ENCODE data around the gene SPEG. TPM values are rescaled to one million over a fixed set of nuclear protein-coding genes. Genes with fewer than 3 reads are reported as not detected.

The SPEG gene
- total and polyA plus RNA-seq, 2 of the 13 experiments (the other 11 are each of a cell fraction or from before 2014, with no cell fraction given): 0.18 to 0.24 TPM

- in situ Hi-C loops (cut with HindIII; ENCODE audit: extremely low pct_ligation_motif_present, low pct_unique_long_range_greater_than_20kb) (no loop called here), intact Hi-C loops (cut with micrococcal nuclease; ENCODE audit: unreplicated experiment) (loop anchor here (1.0 to 5.0 kb wide), 4 partner anchors 15 to 108 kb away; partner anchors contain the start of genes DNPEP and STK11IP)
- H4K20me1 ChIP-seq (ENCODE audit: insufficient read depth, low read length): no peaks in the 10 kb centered on the region
- FAIRE-seq (peak; percentile 75), ATAC-seq (peak; percentile 51), DNase-seq (ENCODE audit: low spot score) (peak; percentile 85)
- H3K27me3 ChIP-seq (ENCODE audit: control insufficient read depth in 1 of 2, insufficient read depth in 2 of 2, low read length in 2 of 2): peaks cover 19 to 69% of the 10 kb centered on the region in 2 experiments; a peak in 4 of 5 replicates
- peak overlapping the region in 1 of 3 experiments; percentile 17; a peak in 1 of 6 replicates for H3K4me3 ChIP-seq (replicated peaks in 1 of 3; ENCODE audit: insufficient read depth in 1 of 3, low read depth in 2 of 3, low read length in 3 of 3)
- H3K79me2 ChIP-seq (ENCODE audit: insufficient read depth, low read length): peaks cover 12% of the 10 kb centered on the region
- H3K4me1 ChIP-seq (ENCODE audit: insufficient read depth, low read length): peaks cover 44% of the 10 kb centered on the region
- H2AFZ ChIP-seq (ENCODE audit: low read length): no peak overlapping the region
- BruUV-seq (replicated peaks): no TSS peak
- H3K4me2 ChIP-seq (ENCODE audit: low read depth, low read length): peak overlapping the region; percentile 48
- WGBS (ENCODE audit: low lambda C conversion rate): 21% methylated on average over 5 of the region's 14 CpGs
- H3K9me3 ChIP-seq (ENCODE audit: low read length): no peaks in the 10 kb centered on the region
- no peak overlapping the region for H3K27ac ChIP-seq (ENCODE audit: extremely low read length, insufficient read depth, low read length)
- POLR2A ChIA-PET: interaction anchor here (0.8 to 1.4 kb wide), 6 partner anchors 14 to 107 kb away, joined by 3 to 14 read pairs (median 4); no protein-coding TSS in a partner anchor
- CTCF ChIA-PET (ENCODE audit: low intra/inter-chr PET ratio, low total read pairs): interaction anchor here (0.6 to 4.5 kb wide), 6 partner anchors 14 to 1070 kb away, joined by 3 to 53 read pairs (median 5); no protein-coding TSS in a partner anchor
- H3K36me3 ChIP-seq (replicated peaks in 1 of 2; ENCODE audit: control insufficient read depth in 1 of 2, insufficient read depth in 2 of 2, low read length in 2 of 2): no peaks in the 10 kb centered on the region
- H3K9ac ChIP-seq (ENCODE audit: insufficient read depth, low read depth, low read length): no peak overlapping the region
- no peak for TF ChIP-seq SOX13 (IDR thresholded peaks at IDR 0.05)
- TF ChIP-seq SOX13 (CRISPR knock-in tag; conservative IDR thresholded peaks at IDR 0.05 in 1 of 2, IDR thresholded peaks at IDR 0.05 in 1 of 2): no peak
- TF ChIP-seq ZNF362 (CRISPR knock-in tag; IDR thresholded peaks at IDR 0.05; ENCODE audit: borderline replicate concordance): no peak
- TF ChIP-seq ZBTB14 (CRISPR knock-in tag; IDR thresholded peaks at IDR 0.05): no peak
- no peak; the same call in 1 of the 2 replicates for TF ChIP-seq HOXA3 (CRISPR knock-in tag; IDR thresholded peaks at IDR 0.05)
- TF ChIP-seq GTF3A (CRISPR knock-in tag; conservative IDR thresholded peaks at IDR 0.05): no peak
- no peak for TF ChIP-seq NFATC3 (CRISPR knock-in tag; IDR thresholded peaks at IDR 0.05)
- TF ChIP-seq EED (CRISPR knock-in tag; IDR thresholded peaks at IDR 0.05): 0 out of 2 replicates have a peak, but pooled peaks have one; percentile 24
- TF ChIP-seq AGO1 (IDR thresholded peaks at IDR 0.05; ENCODE audit: low read depth, low read length, poor library complexity, severe bottlenecking): no peak
- no peak for TF ChIP-seq ZNF547 (CRISPR knock-in tag; IDR thresholded peaks at IDR 0.05)
- TF ChIP-seq RXRB (CRISPR knock-in tag; IDR thresholded peaks at IDR 0.05; ENCODE audit: borderline replicate concordance): no peak; the same call in 1 of the 2 replicates
- TF ChIP-seq ARID4A (CRISPR knock-in tag; IDR thresholded peaks at IDR 0.05; ENCODE audit: borderline replicate concordance): peak; percentile 44; the same call in 1 of the 2 replicates
- TF ChIP-seq ATF2 (CRISPR knock-in tag; IDR thresholded peaks at IDR 0.05): no peak
- TF ChIP-seq ZNF367 (CRISPR knock-in tag; IDR thresholded peaks at IDR 0.05; ENCODE audit: borderline replicate concordance): no peak
- no peak for TF ChIP-seq ZNF792 (CRISPR knock-in tag; IDR thresholded peaks at IDR 0.05)
- no peak for TF ChIP-seq SP2 (CRISPR knock-in tag; IDR thresholded peaks at IDR 0.05)
Measured at GRCh38 chr2:219495531-219496122, 61.0 kb downstream of the SPEG start.
